ENCODE data around the gene SLC25A47.

The SLC25A47 gene

DNA sequence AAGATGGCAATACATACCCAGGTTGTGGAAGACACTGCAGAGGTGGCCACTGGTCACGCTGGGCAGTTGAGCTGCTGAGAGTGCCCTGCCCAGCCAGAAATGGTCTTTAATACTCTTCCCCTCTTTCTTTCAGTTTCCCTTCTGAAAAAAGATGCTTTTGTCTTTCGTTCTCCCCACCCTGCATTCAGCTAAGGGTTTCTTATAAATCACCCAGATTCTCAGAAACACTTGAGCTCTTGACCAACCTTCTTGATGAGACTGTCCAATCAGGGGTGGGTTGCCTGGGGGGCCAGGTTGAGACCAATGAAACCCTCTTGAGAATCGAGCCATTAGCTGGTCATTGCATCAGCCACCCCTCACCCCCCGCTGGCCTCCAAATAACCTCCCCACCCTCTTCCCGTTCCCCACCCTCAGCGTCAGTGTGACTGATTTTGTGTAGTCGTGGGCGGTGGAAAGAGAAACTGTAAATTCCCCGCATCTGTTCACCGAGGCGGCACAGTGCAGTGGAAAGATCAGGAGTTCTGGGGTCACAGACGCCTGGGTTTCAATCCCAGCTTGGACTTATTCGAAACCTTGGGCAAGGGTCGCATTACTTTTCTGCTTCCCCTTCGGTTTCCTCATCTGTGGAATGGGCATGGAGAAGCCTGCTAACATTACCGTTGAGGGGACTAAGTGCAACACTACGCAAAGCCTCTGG, 52.3 kb downstream of the SLC25A47 start:
- H3K4me3 ChIP-seq (ENCODE audit: low read depth, low read length), result peak overlapping the region; percentile 80
- DNase-seq (ENCODE audit: low read depth), result peak; percentile 89
- TF ChIP-seq, protein P1, sequence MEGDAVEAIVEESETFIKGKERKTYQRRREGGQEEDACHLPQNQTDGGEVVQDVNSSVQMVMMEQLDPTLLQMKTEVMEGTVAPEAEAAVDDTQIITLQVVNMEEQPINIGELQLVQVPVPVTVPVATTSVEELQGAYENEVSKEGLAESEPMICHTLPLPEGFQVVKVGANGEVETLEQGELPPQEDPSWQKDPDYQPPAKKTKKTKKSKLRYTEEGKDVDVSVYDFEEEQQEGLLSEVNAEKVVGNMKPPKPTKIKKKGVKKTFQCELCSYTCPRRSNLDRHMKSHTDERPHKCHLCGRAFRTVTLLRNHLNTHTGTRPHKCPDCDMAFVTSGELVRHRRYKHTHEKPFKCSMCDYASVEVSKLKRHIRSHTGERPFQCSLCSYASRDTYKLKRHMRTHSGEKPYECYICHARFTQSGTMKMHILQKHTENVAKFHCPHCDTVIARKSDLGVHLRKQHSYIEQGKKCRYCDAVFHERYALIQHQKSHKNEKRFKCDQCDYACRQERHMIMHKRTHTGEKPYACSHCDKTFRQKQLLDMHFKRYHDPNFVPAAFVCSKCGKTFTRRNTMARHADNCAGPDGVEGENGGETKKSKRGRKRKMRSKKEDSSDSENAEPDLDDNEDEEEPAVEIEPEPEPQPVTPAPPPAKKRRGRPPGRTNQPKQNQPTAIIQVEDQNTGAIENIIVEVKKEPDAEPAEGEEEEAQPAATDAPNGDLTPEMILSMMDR (IDR thresholded peaks at IDR 0.05; ENCODE audit: low read depth, low read length, missing control alignments), result no peak

DNA sequence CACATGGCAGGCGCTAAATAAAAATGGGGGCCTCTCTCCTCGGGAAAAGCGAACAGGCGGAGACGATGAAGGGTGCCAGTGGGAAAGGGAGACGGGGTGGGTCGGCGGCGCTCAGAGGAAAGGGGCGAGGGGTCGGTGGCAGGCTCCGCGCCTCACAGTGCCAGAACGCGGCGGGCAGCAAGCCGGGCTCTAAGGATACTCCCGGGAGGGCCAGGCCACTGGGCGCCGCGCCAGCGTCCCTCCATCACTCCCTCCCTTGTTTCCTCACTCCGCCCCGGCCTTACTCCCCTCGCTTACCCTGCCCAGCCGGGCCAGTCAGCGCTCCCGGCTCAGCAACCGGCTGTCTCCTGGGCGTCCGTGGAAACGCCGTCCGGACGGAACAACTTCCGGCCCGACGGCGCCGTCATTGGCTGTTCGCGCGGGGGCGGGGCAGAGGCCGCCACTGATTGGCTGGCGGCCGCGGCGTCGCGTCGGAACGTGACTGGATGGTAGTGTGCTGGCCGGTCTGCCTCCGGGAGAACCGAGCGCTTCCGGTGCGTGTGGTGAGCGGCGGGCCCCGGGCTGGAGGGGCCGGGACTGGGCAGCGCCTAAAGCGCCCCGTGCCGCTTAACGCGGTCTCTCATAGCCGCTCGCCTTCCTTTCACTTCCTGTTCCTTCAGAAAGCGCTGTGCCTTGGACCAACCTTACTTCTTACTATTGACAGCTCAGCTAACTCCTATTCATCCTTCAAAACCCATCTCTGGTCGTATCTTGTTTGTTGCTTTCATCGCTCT, 53.0 kb downstream of the SLC25A47 start, which contains the start of gene WDR25:
Gene WDR25, plus strand, starts transcription at position 523 of the 773 bp plus-strand sequence.
- DNase-seq (ENCODE audit: low read depth), result peak; percentile 78
- TF ChIP-seq, protein P1 (IDR thresholded peaks at IDR 0.05; ENCODE audit: low read depth, low read length, missing control alignments), result no peak
- H3K4me3 ChIP-seq (ENCODE audit: low read depth, low read length), result peak within 1 kb of the TSS; percentile 80

DNA sequence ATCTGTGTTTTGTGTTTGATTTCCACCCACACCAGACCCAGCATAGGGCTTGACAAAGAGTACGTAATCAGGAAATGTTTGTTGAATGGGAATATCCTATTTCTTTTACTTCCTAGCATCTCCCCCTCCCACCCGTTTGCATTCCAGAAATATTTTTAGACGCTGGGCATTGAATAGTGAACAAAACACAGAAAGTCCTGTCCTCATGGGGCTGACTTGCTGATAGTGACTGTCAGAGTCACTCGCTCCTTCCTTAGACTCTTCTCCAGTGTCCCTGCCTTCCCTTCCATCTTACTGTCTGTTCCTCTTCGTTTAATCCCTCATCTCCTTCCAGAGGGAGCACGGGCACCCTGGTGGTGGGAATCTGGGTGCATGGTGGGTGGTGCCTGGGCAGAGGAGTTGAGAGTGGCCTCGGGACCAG, 53.6 kb downstream of the SLC25A47 start:
- H3K4me3 ChIP-seq (ENCODE audit: low read depth, low read length), result peak overlapping the region; percentile 80
- no peak for DNase-seq (ENCODE audit: low read depth)
- TF ChIP-seq, protein P1 (IDR thresholded peaks at IDR 0.05; ENCODE audit: low read depth, low read length, missing control alignments), result no peak
